HG02938 (cell line): ENCODE measurements around the gene LRMDA.

Experiments
- ATAC-seq: cut with Tn5 transposase; IDR thresholded peaks from one replicate; pipeline ENCODE4 v1.9.1; 2021; ENCODE audit warnings: mild to moderate bottlenecking, moderate library complexity; ENCODE audit not compliant: unreplicated experiment

LRMDA gene

GRCh38 chr10:75803121-75803520 lies 371.7 kb downstream of the LRMDA start:
- no peak for ATAC-seq

DNA sequence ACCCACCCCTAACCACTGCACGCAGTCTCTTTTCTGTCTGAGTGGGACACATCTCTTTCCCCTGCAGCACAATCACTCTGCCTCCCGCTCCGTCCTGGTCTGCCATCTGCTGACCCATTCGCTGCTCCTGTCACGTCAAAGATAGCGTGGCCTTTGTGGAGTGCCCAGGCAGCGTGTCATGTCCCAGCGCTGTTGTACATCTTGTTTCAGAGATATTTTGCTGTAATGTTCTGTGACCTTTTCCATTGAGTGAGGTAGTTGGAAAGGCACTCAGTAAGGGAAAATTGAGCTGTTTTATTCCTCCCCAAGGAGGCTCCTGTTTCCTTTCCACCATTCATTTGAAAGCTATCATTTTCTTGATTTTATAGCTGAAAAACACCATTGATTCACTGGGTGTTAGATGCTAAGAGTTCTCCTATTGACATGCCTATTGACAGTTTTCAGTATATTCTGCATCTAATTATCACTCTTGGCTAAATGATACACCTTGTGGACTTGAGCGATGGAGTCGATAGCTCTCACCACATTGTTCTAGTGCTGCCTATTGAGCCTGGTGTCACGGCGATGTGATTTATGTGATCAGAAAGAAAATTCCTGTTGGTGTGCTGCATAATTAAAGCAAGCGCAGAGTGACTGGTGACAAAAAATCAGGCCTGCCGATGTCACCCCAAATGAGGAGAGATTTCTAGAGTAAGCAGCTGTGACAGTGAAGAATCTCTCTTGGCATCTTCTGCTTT lies 372.6 kb downstream of the LRMDA start:
- ATAC-seq: no peak

DNA sequence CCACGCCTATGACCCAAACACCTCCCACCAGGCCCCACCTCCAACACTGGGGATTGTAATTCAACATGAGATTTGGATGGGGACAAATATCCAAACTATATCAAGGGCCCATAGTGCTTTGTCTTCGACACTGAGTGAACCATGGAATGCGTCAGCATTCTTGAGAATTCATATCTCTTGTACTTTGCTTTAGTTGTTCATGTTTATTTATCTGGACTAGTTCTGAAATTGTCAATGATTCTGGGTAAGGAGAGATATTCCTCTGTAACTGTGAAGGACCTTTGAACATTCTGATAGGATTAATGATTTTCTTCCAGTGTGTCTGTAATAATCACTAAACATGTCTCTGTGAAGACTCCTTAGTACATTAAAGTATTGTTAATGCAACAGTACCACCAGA lies 374.8 kb downstream of the LRMDA start:
- ATAC-seq: no peak

- ATAC-seq: no peak
Measured at GRCh38 chr10:75807456-75807855, 376.0 kb downstream of the LRMDA start.

GRCh38 chr10:75809003-75809402 lies 377.6 kb downstream of the LRMDA start:
- no peak for ATAC-seq

DNA sequence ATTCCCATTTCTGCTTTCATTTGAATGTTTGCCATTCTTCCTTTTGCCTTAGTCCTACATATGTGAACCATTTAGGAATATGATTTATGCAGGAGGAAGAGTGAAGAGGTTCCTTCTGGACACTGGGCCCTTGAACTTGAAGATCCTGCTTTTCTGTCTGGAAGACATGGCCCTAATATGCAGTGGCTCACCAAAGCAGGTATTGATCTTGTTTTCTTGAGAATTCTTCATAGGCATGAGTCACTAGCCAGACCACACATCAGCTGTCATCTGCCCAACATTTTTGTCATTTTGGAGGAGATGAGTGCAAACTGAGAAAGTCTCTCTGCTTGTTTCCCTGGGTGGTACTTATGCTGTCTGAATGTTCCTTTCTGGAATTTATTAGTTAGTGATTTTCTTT lies 382.6 kb downstream of the LRMDA start:
- ATAC-seq: no peak

DNA sequence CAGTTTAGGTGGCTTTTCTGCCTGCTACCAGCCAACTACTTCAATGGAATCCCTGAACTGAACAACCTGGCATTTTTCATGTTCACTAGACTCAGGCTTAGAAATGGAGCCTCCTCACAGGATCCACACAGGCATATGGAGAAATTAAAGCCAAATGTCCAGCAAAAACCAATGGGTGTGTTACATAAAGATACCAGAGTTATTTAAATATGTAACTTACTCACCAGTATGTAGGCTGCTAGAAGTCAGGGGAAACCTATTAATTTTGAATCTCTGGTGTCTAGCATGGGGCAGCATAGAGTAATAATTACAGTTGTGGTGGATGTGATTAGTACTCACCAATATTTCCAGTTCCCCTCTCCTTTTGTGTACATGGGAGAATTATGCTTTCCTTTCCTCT lies 383.6 kb downstream of the LRMDA start:
- no peak for ATAC-seq

- ATAC-seq: no peak
Measured at GRCh38 chr10:75817198-75817597, 385.8 kb downstream of the LRMDA start.

- ATAC-seq: no peak
Measured at GRCh38 chr10:75818552-75818951, 387.1 kb downstream of the LRMDA start.

DNA sequence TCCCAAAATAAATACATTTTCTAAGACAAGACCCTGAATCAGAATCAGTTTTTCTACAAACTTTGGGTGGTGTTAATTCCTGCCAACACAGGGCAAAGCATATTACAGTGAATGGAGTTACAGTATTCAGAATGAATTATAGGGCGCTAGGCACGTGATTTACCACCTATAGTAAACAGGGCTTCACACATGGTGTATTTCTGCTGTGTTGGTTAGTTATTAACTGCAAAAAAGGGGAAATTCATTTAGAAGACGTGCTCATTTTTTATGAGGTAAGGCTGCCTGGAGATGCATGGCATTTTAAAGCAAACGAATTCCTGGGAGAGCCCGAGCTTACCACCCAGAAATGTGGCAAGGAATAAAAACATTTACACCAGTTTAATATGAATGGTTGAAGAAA lies 393.8 kb downstream of the LRMDA start:
- no peak for ATAC-seq

- no peak for ATAC-seq
Measured at GRCh38 chr10:75825661-75826060, 394.2 kb downstream of the LRMDA start.

- no peak for ATAC-seq
Measured at GRCh38 chr10:75826846-75827245, 395.4 kb downstream of the LRMDA start.

DNA sequence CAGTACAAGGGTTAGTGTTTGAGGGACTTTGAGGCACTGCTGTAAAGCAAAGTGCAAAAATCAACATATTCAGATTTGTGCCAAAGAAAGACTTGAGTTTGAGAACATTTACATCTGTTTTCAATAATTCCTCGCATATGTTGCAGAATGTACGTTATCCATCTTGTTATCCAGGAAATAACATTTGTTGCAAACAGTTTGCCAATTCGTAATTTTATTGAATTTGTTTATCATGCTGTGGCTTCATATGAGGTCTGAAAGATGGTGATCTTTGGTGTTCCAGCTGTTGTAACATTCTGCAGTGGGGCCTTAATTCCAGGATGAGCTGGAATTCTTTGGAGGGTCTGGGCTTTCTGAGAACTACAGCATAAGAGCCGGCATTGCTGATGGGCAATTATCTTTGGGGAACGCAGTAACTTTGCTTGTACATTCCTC lies 396.2 kb downstream of the LRMDA start:
- ATAC-seq: no peak

DNA sequence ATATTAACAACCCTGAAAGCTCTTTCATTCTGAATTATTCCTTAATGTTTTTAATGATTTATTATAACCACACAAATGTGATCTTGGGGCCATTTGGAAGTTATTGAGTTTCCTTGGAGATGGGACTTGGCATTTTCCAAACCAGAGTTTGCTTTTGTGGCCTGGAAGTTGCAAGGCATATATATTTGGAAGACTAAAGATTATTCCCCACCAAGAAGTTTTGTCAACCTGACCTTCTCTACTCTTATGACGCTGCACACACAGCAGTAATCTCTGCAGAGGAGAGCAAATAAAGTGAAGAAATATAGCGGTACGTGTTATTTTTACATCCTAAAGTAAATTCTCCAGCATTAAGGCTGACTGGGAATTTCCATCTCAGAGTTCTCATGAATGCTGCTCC lies 397.0 kb downstream of the LRMDA start:
- ATAC-seq: no peak

DNA sequence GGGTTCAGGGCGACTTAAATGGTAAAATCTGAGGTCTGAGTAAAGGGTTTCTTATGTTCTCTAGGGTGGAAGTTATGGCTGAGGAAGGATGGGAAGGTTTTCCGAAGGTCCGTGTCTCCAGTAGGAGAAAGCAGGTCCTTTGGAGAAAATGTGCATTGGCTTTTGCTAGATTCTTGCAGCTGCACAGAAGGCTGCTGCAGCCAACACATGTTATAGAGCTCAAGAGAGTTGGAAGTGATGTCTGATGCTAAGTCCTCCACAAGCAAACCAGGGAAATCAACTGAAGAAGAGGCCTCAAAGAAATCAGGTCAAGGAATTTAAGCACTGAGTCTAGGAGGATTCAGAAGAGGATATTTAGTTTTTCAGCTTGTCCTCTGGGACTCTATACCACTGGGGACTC lies 404.6 kb downstream of the LRMDA start:
- no peak for ATAC-seq

GRCh38 chr10:75838486-75838885 lies 407.1 kb downstream of the LRMDA start:
- no peak for ATAC-seq

DNA sequence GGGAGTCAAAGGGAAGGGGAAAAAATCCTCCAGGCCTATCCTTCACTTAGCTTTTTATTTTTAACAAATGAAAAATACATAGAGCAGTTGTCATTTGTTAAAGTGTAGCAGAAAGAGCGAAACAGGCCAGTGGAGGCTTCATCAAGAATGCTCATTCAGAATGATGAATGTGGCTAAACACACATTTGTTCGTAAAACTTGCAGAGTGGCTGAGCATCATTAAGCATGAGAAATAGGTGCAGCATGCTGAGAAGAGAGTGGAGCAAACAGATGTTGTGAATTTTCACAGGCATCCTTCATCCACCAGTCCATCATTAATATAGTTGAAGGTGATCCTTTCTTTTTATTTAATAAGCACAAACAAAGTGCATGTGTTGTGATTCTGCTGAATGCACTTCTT lies 407.6 kb downstream of the LRMDA start:
- ATAC-seq: no peak

DNA sequence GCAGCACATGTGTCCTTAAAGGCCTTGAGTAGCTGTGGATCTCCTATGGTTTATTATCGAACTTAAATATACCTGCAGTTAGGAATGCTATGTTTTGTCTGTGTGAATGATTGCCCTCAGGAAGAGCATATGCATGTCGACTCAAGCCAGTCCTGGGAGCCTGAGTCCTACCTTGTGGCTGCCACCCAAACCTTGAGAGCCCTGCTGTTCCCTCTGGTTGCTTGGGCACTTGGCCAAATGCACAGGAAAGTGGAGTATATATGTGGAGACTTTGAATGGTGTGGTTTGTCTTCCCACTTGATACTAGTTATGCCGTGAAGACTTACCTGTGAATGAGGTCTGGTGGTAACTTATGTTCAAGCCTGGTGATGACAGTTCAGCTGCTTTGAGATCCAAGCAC lies 409.8 kb downstream of the LRMDA start:
- ATAC-seq: no peak

- no peak for ATAC-seq
Measured at GRCh38 chr10:75845176-75845947, 413.9 kb downstream of the LRMDA start.

DNA sequence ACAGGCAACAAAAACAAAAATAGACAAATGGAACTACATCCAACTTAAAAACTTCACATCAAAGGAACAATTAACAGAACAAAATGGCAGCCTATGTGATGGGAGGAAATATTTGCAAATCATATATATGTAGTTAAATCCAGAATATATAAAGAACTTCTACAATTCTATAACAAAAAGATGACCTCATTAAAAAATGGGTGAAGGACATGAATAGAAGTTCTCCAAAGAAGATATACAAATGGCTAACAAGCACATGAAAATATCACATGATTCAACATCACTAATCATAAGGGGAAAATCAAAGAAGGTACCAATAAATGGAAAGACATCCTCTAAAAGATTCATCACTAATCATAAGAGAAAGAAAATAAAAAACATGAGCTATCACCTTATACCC lies 416.1 kb downstream of the LRMDA start:
- no peak for ATAC-seq

- no peak for ATAC-seq
Measured at GRCh38 chr10:75851580-75852345, 420.3 kb downstream of the LRMDA start.
